HG03558 (cell line): Measurements from ENCODE around the gene ULBP2.
"Not testable (repeated sequence)": the region's sequence is repeated elsewhere in the genome, so short reads cannot be mapped to it uniquely, and the experiment has no call there.

Experiments
- ATAC-seq: cut with Tn5 transposase; IDR thresholded peaks from one replicate; pipeline ENCODE4 v1.9.1; 2021; ENCODE audit warnings: moderate number of reproducible peaks; ENCODE audit not compliant: unreplicated experiment; ENCODE audit errors: extremely low read depth

The ULBP2 gene

DNA sequence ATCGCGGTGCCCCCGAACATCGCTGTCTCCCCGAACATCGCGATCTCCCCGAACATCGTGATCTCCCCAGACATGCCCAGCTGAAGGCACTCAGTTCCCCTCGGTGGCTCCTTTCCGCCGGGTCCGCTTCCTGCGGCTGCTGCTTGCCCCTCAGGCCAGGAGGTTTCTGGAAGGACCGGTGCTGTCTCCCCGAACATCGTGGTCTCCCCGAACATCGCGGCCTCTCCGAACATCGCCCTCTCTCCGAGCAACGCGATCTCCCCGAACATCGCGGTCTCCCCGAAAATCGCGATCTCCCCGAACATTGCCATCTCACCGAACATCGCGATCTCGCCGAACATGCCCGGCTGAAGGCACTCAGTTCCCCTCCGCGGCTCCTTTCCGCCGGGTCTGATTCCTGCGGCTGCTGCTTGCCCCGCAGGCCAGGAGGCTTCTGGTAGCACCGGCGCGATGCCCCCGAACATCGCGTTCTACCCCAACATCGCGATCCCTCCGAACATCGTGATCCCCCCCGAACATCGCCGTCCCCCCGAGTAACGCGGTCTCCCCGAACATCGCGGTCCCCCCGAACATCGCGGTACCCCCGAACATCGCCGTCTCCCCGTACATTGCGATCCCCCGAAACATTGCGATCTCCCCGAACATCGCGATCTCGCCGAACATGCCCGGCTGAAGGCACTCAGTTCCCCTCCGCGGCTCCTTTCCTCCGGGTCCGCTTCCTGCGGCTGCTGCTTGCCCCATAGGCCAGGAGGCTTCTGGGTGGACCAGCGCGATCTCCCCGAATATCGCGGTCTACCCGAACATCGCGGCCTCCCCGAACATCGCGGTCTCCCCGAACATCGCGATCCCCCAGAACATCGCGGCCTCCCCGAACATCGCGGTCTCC, 22.7 kb downstream of the ULBP2 start:
- no peak for ATAC-seq

DNA sequence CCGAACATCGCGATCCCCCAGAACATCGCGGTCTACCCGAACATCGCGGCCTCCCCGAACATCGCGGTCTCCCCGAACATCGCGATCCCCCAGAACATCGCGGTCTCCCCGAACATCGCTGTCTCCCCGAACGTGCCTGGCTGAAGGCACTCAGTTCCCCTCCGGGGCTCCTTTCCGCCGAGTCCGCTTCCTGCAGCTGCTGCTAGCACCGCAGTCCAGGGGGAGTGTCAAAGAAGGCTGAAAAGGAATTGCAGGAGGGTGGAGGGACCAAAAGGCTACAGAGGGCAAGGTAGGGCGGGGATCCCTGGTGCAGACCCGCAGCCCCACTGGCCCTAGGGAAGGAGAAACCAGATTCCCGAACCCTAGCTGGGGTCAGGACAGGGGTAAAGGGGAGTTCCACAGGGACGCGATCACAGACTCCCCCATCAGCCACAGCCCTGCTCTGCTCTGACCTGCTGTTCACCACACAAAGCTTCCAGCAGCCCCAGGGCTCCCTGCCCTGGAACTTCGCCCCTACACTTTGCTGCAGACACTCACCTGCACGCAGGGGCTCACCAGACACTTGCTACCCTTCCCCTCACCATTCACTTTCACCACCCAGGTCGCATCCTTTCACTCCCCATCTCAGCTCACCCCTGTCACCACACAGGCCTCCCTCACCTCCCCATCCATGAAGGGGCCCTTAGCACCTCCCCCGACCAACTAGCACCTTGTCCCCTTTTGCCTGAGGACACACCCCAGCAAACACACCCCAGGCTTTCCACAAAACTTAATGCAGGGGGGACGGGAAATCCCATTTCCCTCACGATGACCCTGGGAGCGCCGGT, 23.6 kb downstream of the ULBP2 start:
- ATAC-seq: no peak

DNA sequence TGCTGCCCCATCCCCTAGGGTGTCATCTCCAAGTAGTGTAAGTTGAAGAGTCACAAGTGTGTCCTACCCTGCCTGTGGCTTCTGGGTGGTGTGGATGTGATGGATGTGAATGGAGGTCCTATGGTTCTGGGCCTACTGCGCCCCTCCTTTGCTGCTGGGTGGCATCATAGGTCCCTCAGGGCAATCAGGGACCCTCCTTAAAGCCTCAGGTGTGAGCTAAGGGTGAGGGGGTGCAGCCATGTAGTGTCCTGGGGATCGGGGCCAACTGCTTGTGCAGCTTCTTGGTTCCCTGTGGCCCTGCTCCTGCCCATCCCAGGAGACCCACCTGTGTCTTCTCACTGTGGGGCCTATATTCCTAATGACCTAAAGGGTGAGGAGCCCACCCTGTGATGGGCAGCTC, 24.5 kb downstream of the ULBP2 start:
- ATAC-seq: not testable (repeated sequence)

DNA sequence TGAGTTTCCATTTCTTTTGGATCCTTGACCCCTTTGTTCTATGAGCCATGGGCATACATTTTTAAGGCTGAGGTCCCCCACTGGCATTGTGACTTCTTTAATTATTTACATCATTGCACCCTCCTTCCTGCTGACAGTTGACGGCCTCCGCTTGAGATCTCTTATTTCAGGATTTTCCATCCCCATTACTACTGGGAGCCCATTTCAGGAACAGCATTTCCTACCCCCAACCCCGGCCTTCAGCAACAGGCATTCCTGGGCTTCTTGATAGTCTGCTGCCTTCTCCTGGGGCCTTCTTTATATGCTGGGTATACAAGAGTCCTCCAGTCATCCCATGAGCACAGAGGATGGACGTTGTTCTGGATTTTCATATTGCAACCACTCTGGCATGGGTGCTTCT, 25.8 kb downstream of the ULBP2 start:
- no peak for ATAC-seq

DNA sequence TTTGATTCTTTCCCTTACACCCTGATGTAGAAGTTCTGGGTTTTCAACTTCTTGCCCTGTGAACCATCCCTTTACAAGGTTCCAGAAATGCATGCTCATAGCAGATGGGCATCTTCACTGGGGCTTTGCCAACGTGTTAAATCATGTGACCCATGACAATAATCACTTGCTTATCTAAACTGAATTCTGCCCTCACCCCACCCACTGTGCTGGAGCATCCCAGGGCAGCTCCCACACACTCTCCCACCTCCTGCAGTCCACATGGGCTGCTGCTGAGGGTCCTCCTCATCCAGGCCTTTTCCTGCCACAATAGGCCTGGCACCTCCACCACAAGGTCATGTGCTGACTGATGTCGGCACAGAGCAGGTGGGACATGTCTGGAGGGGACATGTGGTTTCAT, 26.2 kb downstream of the ULBP2 start:
- ATAC-seq: not testable (repeated sequence)

DNA sequence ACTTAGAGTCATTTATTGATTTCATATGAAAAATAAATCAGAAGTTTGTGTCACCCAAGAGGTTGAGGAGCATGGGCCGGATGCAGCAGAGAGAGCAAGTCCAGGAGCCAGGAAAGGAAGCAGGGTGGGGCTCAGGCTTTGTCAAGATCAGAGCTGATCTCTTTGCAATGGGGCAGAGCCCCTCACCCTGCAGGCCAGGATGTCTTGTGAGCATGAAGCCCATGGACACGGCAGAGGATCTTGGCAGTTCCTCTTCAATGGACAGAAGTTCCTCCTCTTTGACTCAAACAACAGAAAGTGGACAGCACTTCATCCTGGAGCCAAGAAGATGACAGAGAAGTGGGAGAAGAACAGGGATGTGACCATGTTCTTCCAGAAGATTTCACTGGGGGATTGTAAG, 27.1 kb downstream of the ULBP2 start:
- not testable (repeated sequence) for ATAC-seq

DNA sequence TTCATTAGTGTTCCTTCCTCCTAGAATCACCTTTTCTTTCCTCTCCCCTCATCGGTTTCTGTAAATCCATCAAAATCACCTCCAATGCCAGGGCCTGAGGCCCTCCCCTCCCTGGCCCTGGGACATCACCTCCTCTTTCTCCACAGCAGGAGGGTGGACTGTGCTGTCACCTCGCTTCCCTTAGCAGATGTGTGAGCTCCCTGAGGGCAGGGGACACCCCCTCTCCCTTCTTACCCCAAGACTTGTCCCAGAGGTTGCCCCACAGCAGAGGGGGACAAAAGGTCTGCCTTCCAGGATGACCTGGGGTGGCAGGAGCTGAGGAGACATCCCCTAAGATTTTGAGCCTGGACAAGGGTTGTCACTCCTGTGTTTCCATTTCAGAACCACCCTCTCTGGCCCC, 27.8 kb downstream of the ULBP2 start:
- ATAC-seq: no peak

DNA sequence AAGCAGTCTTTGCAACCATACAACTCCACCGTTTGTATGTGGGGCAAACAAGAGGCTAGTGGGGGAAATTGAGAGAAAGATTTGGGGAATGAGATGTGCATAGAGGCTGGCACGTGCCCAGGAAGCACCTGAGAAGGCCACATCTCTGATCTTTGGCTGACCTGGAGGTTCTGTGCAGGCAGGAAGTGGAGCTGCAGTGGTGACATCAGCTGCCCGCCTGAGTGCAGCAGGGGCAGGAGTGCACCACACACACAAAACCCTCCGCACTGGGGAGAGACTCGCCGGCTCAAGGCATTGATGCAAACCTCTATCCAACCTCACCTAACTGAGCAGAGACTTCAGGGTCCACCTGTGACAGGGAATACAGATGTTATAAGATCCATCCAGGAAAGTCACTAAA, 32.6 kb downstream of the ULBP2 start:
- ATAC-seq: not testable (repeated sequence)

DNA sequence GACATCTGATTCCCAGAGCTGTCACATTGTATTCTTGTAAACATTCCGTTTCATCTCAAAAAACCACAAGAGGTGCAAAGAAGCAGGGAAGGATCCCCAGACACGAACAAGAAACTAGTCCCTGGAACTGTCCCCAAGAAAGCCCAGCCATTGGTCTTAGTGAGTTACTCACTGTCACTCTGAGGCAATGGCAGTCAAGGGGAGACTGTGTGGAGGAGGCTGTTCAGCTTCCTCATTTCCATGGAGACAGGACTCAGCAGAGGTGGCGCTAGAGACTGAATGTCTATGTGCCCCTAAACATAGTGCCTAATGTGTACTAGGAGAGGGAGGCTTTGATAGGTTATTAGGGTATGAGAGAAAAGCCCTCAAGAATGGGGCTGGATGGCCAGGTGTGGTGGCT, 33.0 kb downstream of the ULBP2 start:
- ATAC-seq: no peak

DNA sequence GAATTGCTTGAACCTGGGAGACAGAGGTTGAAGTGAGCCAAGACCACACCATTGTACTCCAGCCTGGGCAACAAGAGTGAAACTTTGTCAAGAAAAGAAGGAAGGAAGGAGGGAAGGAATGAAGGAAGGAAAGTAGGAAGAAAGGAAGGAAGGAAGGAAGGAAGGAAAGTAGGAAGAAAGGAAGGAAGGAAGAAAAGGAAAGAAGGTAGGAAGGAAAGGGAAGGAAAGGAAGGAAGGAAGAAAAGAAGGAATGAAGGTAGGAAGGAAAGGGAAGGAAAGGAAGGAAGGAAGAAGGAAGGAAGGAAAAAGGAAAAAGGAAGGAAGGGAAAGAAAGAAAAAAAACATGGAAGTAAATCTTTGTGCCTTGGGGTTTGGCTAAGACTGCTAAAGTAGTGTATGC, 33.6 kb downstream of the ULBP2 start:
- ATAC-seq: no peak

DNA sequence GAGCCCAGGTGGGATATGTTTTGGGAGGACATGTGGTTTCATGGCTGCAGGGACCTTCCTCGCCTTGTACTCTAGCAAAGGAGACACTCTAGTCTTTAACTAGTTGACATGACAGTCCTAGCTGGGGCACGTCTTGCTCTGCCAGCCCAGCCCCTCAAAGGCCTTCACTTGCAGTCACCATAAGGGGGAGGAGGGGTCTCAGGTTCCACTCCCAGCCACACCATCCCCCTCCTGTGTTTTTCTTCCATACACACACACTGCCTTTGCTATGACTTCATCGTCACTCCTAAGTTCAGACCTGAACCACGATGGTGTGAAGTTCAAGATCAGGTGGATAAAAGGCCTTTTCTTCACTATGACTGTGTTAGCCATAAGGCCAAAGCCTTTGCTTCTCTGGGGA, 35.4 kb downstream of the ULBP2 start:
- ATAC-seq: no peak

DNA sequence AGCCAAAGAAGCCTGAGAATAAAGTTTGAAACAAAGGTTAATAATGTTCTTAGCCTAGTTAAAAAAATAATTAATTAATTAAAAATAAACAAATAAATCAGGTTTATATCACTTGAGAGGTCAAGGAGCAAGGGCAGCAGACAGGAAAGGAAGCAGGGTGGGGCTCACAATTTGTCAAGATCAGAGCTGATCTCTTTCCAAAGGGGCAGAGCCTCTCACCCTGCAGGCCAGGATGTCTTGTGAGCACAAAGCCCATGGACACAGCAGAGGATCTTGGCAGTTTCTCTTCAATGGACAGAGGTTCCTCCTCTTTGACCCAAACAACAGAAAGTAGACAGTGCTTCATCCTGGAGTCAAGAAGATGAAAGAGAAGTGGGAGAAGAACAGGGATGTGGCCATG, 36.8 kb downstream of the ULBP2 start:
- ATAC-seq: no peak

DNA sequence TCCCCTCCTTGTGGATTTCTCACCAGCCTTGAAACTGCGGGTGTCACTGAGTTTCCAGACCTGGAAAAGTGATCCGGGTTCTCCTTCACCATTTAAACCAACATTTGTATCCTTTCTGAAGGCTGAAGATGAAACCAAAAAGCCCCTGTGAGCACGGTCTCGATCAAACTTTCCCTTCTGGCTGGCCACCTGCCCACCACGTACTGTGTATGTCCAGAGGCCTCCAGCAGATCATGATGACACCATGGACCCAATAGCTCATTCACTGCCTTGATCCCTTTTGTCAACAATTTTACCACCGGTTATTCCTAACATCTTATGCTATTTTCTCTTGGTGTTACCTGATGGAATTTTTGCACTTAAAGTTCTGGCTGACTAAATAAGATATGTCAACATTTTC, 37.5 kb downstream of the ULBP2 start:
- ATAC-seq: no peak

DNA sequence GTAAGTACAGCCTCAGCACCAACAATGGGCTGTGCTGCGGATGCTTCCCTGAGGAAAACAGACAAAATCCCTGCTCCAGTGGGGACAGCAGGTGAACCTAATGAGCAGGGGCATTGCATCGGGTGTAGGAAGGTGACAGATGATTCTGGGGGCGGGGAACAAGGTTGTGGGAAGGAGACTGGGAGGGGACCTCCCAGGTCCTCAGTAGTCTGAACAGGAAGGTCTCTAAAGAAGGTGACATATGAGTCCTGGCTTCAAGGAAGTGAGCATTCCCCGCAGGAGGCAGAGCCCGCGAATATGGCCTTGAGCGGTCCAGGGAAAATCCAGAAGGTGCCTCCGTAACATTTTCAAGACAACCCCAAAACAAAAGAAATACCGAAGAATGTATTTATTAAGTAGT, 41.3 kb downstream of the ULBP2 start:
- no peak for ATAC-seq

DNA sequence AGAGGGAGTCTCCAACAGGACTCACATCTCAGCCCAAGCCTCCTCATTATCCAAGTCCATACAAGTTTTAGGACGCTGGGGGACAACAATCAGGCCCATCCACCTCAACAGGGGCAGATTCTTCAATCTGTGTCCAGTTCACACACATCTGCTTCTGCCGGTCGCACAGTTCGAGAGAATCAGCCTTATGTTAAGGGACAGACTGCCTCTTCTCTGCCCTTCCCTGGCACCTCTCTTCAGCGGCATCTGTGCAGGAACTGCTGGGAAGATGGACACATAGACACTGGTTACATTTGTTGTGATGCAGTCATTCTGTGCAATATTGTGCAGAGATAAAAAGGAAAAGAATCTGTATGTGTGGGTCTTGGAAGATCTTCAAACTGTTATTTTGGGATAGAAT, 43.0 kb downstream of the ULBP2 start:
- ATAC-seq: no peak

DNA sequence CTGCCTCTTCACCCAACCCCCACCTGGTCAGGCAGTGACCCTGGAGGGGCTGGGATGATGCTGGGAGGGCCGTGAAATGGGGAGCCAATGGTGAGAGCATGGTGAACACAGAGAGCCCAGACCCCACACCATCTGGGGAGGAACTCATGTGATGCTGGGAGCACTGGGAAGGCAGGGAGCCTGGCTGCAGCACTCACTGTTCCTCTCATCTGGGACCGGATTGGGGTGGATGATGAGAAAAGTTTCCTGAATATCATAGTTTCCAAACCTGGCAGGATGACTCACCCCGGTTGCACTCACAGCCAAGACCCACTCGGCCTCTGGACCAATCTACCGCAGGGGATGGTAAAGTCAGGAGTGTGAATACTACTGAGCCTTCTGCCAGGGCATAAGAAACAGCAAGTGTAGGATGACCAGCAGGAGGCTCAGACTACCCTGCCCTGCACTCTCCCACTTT, 43.7 kb downstream of the ULBP2 start:
- no peak for ATAC-seq

DNA sequence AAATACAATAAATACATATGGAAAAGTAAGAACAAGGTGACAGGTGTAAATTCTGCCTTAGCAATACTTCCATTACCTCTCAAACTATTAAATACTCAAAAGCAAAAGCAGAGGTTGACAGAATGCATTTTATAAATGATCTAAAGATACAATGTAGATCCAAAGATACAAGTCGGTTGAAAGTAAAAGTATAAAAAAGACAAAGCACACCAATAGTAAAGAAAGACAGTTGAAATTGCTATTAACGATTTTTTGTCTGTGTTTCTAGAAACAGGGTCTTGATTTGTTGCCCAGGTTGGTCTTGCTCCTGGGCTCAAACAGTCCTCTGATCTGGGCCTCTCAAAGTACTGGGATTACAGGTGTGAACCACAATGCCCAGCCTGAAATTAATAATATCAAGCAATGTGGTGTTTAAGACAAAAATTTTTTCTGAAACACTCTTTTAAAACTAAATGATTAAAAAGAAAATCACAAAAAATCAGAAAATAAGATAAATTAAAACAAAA, 45.8 kb downstream of the ULBP2 start:
- ATAC-seq: no peak

DNA sequence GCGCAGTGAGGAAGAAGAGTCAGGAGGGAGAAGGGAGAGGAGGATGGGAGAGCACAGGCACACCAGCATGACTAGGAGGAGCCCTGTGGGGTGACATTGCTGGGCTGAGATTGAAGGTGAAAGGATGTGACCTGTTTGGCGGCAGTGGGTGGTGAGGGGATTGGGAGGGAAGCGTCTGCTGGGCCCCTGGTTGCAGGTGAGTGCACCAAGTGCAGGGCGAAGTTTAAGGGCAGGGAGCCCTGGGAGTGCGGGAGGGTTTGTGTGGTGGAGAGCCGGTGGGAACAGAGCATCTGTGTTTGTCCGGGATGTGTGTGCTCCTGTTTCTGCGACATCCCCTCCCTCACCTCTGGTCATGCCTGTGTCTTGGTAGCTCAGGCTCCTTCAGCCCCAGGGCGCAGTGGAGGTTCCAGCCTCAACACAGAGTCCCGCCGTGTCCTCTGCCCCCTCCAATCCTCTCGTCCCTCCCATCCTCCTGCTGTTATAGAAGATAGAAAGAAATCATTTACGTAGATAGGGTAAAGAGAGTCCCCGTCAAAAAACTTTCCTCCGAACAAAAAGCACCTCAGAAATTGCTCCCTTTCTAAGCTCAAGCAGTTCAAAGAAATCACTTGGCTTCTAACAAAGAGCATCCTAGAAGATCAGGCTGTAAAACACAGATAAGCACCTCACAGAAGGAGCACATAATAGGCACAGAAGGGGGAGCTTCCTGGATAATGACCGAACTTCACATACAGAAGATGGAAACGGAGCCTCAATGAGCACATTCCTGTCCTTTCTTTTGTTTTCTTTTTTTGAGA, 46.9 kb downstream of the ULBP2 start:
- no peak for ATAC-seq

DNA sequence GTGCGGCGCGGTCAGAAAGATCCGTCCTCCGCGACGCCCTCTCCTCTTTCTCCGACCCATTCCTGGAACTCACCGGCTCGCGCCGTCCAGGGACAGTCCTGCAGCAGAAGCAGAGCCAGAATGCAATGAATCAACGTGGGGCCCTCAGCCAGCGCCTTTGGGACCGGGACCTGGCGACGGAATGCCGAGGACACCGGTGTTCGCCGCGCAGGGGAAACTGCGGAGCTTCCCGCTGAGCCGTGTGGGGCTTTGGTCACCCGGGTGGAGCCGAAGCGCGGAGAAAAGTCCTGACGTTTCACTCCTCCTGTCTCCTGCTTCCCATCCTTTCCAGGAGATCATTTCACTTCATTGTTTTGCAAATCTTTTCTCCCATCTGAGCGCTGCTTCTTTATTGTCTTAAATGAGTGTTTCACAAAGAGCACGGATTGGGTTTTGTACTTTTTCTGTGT, 48.4 kb downstream of the ULBP2 start:
- no peak for ATAC-seq
